ENCODE results near the gene SASH1. TPM values are rescaled to one million over a fixed set of nuclear protein-coding genes. Genes with fewer than 3 reads are reported as not detected.

SASH1 gene
- total RNA-seq, 1 experiment from 2014 or later = 11.7 TPM

DNA sequence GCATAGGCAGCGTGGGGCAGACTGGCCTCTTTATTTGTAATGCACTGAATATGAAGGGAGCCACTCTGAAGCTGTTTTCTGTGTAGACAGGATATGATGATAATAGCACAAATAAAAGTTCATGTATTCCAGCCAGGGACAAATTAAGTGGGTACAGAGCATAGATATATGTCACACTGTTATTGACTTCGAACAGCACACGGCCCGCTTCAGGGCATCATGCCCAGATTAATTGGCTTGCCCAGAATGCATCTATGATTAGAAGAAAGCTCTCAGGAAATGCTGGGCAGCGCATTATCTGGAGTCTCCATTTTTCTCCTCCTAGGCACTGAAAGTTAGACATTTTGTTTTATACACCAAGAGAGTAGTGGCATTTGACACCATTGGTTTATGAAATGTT lies 26.3 kb upstream of the SASH1 start:
- RAD21 ChIA-PET (ENCODE audit: low non-redundant PET in 1 of 2, low total read pairs in 2 of 2, uncharacterized antibody in 2 of 2, unreplicated experiment in 2 of 2) = no interaction called here
- no peak overlapping the region for H3K9ac ChIP-seq (ENCODE audit: low read length)
- no peaks in the 10 kb centered on the region for H3K9me2 ChIP-seq (ENCODE audit: insufficient read depth)
- TF ChIP-seq ZNF274 (IDR thresholded peaks at IDR 0.05; ENCODE audit: low read depth, low read length) (no peak), CEBPB (IDR thresholded peaks at IDR 0.05; ENCODE audit: low read depth) (no peak), EZH2 (IDR thresholded peaks at IDR 0.05) (no peak), CBX3 (IDR thresholded peaks at IDR 0.05; ENCODE audit: low read depth) (no peak), FOSL1 (IDR thresholded peaks at IDR 0.05; ENCODE audit: low read depth) (no peak), SIN3A (IDR thresholded peaks at IDR 0.05; ENCODE audit: low read depth) (no peak), ZFX (IDR thresholded peaks at IDR 0.05) (no peak), SRF (IDR thresholded peaks at IDR 0.05; ENCODE audit: low read depth) (no peak), EGR1 (IDR thresholded peaks at IDR 0.05; ENCODE audit: low read depth) (no peak), ELF1 (IDR thresholded peaks at IDR 0.05; ENCODE audit: borderline replicate concordance, low read depth) (no peak), YY1 (IDR thresholded peaks at IDR 0.05; ENCODE audit: extremely low read depth, insufficient replicate concordance, low read depth, low read length) (no peak), EZH2phosphoT487 (IDR thresholded peaks at IDR 0.05; ENCODE audit: borderline replicate concordance) (no peak), POLR2AphosphoS5 (IDR thresholded peaks at IDR 0.05; ENCODE audit: low read depth, low read length) (no peak), SP1 (IDR thresholded peaks at IDR 0.05; ENCODE audit: low read depth) (no peak)
- TF ChIP-seq, protein P1, sequence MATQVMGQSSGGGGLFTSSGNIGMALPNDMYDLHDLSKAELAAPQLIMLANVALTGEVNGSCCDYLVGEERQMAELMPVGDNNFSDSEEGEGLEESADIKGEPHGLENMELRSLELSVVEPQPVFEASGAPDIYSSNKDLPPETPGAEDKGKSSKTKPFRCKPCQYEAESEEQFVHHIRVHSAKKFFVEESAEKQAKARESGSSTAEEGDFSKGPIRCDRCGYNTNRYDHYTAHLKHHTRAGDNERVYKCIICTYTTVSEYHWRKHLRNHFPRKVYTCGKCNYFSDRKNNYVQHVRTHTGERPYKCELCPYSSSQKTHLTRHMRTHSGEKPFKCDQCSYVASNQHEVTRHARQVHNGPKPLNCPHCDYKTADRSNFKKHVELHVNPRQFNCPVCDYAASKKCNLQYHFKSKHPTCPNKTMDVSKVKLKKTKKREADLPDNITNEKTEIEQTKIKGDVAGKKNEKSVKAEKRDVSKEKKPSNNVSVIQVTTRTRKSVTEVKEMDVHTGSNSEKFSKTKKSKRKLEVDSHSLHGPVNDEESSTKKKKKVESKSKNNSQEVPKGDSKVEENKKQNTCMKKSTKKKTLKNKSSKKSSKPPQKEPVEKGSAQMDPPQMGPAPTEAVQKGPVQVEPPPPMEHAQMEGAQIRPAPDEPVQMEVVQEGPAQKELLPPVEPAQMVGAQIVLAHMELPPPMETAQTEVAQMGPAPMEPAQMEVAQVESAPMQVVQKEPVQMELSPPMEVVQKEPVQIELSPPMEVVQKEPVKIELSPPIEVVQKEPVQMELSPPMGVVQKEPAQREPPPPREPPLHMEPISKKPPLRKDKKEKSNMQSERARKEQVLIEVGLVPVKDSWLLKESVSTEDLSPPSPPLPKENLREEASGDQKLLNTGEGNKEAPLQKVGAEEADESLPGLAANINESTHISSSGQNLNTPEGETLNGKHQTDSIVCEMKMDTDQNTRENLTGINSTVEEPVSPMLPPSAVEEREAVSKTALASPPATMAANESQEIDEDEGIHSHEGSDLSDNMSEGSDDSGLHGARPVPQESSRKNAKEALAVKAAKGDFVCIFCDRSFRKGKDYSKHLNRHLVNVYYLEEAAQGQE (IDR thresholded peaks at IDR 0.05; ENCODE audit: low read depth) = no peak
- TF ChIP-seq, protein P2, sequence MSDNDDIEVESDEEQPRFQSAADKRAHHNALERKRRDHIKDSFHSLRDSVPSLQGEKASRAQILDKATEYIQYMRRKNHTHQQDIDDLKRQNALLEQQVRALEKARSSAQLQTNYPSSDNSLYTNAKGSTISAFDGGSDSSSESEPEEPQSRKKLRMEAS (IDR thresholded peaks at IDR 0.05) = no peak
- TF ChIP-seq, protein P3, sequence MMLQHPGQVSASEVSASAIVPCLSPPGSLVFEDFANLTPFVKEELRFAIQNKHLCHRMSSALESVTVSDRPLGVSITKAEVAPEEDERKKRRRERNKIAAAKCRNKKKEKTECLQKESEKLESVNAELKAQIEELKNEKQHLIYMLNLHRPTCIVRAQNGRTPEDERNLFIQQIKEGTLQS (IDR thresholded peaks at IDR 0.05) = no peak
- TF ChIP-seq, protein P4, sequence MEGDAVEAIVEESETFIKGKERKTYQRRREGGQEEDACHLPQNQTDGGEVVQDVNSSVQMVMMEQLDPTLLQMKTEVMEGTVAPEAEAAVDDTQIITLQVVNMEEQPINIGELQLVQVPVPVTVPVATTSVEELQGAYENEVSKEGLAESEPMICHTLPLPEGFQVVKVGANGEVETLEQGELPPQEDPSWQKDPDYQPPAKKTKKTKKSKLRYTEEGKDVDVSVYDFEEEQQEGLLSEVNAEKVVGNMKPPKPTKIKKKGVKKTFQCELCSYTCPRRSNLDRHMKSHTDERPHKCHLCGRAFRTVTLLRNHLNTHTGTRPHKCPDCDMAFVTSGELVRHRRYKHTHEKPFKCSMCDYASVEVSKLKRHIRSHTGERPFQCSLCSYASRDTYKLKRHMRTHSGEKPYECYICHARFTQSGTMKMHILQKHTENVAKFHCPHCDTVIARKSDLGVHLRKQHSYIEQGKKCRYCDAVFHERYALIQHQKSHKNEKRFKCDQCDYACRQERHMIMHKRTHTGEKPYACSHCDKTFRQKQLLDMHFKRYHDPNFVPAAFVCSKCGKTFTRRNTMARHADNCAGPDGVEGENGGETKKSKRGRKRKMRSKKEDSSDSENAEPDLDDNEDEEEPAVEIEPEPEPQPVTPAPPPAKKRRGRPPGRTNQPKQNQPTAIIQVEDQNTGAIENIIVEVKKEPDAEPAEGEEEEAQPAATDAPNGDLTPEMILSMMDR (IDR thresholded peaks at IDR 0.05 in 2 of 3, conservative IDR thresholded peaks at IDR 0.05 in 1 of 3; ENCODE audit: borderline replicate concordance in 1 of 3, insufficient read depth in 1 of 3, low read depth in 2 of 3, low read length in 2 of 3) = no peak
- TF ChIP-seq, protein P5, sequence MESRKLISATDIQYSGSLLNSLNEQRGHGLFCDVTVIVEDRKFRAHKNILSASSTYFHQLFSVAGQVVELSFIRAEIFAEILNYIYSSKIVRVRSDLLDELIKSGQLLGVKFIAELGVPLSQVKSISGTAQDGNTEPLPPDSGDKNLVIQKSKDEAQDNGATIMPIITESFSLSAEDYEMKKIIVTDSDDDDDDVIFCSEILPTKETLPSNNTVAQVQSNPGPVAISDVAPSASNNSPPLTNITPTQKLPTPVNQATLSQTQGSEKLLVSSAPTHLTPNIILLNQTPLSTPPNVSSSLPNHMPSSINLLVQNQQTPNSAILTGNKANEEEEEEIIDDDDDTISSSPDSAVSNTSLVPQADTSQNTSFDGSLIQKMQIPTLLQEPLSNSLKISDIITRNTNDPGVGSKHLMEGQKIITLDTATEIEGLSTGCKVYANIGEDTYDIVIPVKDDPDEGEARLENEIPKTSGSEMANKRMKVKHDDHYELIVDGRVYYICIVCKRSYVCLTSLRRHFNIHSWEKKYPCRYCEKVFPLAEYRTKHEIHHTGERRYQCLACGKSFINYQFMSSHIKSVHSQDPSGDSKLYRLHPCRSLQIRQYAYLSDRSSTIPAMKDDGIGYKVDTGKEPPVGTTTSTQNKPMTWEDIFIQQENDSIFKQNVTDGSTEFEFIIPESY (IDR thresholded peaks at IDR 0.05; ENCODE audit: extremely low read depth, insufficient replicate concordance, low read length) = no peak
- no peak overlapping the region for H2AFZ ChIP-seq (ENCODE audit: low read depth, low read length, poor library complexity, severe bottlenecking)
- H3K36me3 ChIP-seq (ENCODE audit: control insufficient read depth in 1 of 2, insufficient read depth in 2 of 2, low read length in 2 of 2) = no peaks in the 10 kb centered on the region
- H3K4me3 ChIP-seq (replicated peaks in 1 of 2; ENCODE audit: low read depth in 1 of 2, low read length in 2 of 2) = no peak overlapping the region
- H4K20me1 ChIP-seq (ENCODE audit: insufficient read depth) = no peaks in the 10 kb centered on the region
- BruUV-seq (replicated peaks) = no TSS peak
- ATAC-seq = no peak
- H3K79me2 ChIP-seq (ENCODE audit: insufficient read depth, low read length) = no peaks in the 10 kb centered on the region
- no peaks in the 10 kb centered on the region for H3K9me3 ChIP-seq (ENCODE audit: control insufficient read depth in 1 of 2, insufficient read depth in 1 of 2, low read depth in 1 of 2, low read length in 2 of 2)
- CTCF ChIA-PET = no interaction called here
- no peaks in the 10 kb centered on the region for H3K27me3 ChIP-seq (ENCODE audit: insufficient read depth, low read length)
- no peak overlapping the region for H3K4me2 ChIP-seq (ENCODE audit: low read length)
- POLR2A ChIA-PET = no interaction called here
- intact Hi-C loops (cut with micrococcal nuclease) = no loop called here
- DNase-seq (ENCODE audit: low read depth, low spot score) = no peak
- no peak overlapping the region for H3K27ac ChIP-seq (ENCODE audit: low read depth, low read length)
- no peaks in the 10 kb centered on the region for H3K4me1 ChIP-seq (ENCODE audit: control insufficient read depth in 1 of 2, insufficient read depth in 2 of 2, low read length in 2 of 2)
